Measurements from ENCODE around the gene PDCD6IP. TPM values are rescaled to one million over a fixed set of nuclear protein-coding genes. Genes with fewer than 3 reads are reported as not detected.
"Not testable (repeated sequence)": the region's sequence is repeated elsewhere in the genome, so short reads cannot be mapped to it uniquely, and the experiment has no call there.

PDCD6IP gene, protein sequence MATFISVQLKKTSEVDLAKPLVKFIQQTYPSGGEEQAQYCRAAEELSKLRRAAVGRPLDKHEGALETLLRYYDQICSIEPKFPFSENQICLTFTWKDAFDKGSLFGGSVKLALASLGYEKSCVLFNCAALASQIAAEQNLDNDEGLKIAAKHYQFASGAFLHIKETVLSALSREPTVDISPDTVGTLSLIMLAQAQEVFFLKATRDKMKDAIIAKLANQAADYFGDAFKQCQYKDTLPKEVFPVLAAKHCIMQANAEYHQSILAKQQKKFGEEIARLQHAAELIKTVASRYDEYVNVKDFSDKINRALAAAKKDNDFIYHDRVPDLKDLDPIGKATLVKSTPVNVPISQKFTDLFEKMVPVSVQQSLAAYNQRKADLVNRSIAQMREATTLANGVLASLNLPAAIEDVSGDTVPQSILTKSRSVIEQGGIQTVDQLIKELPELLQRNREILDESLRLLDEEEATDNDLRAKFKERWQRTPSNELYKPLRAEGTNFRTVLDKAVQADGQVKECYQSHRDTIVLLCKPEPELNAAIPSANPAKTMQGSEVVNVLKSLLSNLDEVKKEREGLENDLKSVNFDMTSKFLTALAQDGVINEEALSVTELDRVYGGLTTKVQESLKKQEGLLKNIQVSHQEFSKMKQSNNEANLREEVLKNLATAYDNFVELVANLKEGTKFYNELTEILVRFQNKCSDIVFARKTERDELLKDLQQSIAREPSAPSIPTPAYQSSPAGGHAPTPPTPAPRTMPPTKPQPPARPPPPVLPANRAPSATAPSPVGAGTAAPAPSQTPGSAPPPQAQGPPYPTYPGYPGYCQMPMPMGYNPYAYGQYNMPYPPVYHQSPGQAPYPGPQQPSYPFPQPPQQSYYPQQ
- total RNA-seq = 91.1 and 95.4 TPM in 2 replicates

GRCh38 chr3:33798418-33799201 lies at the start of gene PDCD6IP:
Gene PDCD6IP (plus strand): TSS chr3:33798630. CDS start chr3:33798729, 99 bp downstream.
- H3K27me3 ChIP-seq (ENCODE audit: control insufficient read depth, insufficient read depth, low read length) = no peaks in the 10 kb centered on the region
- TF ChIP-seq, protein P1, sequence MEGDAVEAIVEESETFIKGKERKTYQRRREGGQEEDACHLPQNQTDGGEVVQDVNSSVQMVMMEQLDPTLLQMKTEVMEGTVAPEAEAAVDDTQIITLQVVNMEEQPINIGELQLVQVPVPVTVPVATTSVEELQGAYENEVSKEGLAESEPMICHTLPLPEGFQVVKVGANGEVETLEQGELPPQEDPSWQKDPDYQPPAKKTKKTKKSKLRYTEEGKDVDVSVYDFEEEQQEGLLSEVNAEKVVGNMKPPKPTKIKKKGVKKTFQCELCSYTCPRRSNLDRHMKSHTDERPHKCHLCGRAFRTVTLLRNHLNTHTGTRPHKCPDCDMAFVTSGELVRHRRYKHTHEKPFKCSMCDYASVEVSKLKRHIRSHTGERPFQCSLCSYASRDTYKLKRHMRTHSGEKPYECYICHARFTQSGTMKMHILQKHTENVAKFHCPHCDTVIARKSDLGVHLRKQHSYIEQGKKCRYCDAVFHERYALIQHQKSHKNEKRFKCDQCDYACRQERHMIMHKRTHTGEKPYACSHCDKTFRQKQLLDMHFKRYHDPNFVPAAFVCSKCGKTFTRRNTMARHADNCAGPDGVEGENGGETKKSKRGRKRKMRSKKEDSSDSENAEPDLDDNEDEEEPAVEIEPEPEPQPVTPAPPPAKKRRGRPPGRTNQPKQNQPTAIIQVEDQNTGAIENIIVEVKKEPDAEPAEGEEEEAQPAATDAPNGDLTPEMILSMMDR (IDR thresholded peaks at IDR 0.05; ENCODE audit: insufficient read depth, low read length, severe bottlenecking) = peak; percentile 2
- DNase-seq (ENCODE audit: low read depth) (peak; percentile 92), FAIRE-seq (no peak)
- peak within 1 kb of the TSS; percentile 100 for H3K4me3 ChIP-seq (ENCODE audit: low read depth, low read length)
- peaks cover 1% of the 10 kb centered on the region for H3K36me3 ChIP-seq (ENCODE audit: control insufficient read depth, insufficient read depth, low read length)

DNA sequence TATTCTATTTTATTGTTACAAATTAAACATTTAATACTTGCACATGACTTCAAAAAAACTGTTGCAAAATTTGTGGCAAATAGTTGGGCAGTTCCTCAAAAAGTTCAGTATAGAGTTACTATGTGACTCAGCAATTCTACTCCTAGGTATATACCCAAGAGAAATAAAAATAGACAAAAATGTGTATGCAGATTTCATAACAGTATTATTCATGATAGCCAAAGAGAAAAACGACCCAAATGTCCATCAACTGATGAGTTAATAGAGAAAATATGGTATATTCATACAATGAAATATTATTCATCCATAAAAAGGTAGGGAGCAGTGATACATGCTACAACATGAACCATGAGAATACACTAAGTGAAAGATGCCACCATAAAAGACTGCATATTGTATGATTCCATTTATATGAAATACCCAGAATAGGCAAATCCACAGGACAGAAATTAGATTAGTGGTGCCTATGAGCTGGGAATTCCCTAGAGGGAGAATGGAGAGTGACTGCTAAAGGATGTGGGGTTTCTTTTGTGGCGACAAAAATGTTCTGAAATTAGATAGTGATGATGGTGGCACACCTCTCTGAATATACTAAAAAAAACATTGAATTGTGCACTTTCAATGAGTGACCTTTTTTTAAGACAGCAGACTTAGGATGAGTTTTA lies 48.8 kb upstream of the PDCD6IP start:
- Histone ChIP-seq H3K27me3 (ENCODE audit: control insufficient read depth, insufficient read depth, low read length) (no peaks in the 10 kb centered on the region), H3K4me3 (ENCODE audit: low read depth, low read length) (no peak overlapping the region), H3K36me3 (ENCODE audit: control insufficient read depth, insufficient read depth, low read length) (no peaks in the 10 kb centered on the region)
- DNase-seq (ENCODE audit: low read depth) (peak; percentile 98), FAIRE-seq (no peak)
- TF ChIP-seq, protein P1 (IDR thresholded peaks at IDR 0.05; ENCODE audit: insufficient read depth, low read length, severe bottlenecking) = no peak

GRCh38 chr3:33750211-33750548 lies 48.2 kb upstream of the PDCD6IP start:
- TF ChIP-seq, protein P1 (IDR thresholded peaks at IDR 0.05; ENCODE audit: insufficient read depth, low read length, severe bottlenecking) = no peak
- Histone ChIP-seq H3K27me3 (ENCODE audit: control insufficient read depth, insufficient read depth, low read length) (no peaks in the 10 kb centered on the region), H3K4me3 (ENCODE audit: low read depth, low read length) (no peak overlapping the region), H3K36me3 (ENCODE audit: control insufficient read depth, insufficient read depth, low read length) (no peaks in the 10 kb centered on the region)
- FAIRE-seq (no peak), DNase-seq (ENCODE audit: low read depth) (no peak)

- H3K27me3 ChIP-seq (ENCODE audit: control insufficient read depth, insufficient read depth, low read length) = no peaks in the 10 kb centered on the region
- FAIRE-seq = no peak
- DNase-seq (ENCODE audit: low read depth) = no peak
These were observed 47.1 kb upstream of the PDCD6IP start for GRCh38 chr3:33751336-33751735.

GRCh38 chr3:33754391-33754790 lies 44.0 kb upstream of the PDCD6IP start:
- not testable (repeated sequence) for H3K27me3 ChIP-seq (ENCODE audit: control insufficient read depth, insufficient read depth, low read length); FAIRE-seq; H3K36me3 ChIP-seq (ENCODE audit: control insufficient read depth, insufficient read depth, low read length); H3K4me3 ChIP-seq (ENCODE audit: low read depth, low read length); DNase-seq (ENCODE audit: low read depth)

More at GRCh38 chr3:33751336-33751735, 47.1 kb upstream of the PDCD6IP start:
- Histone ChIP-seq H3K36me3 (ENCODE audit: control insufficient read depth, insufficient read depth, low read length) (no peaks in the 10 kb centered on the region), H3K4me3 (ENCODE audit: low read depth, low read length) (no peak overlapping the region)
- TF ChIP-seq, protein P1 (IDR thresholded peaks at IDR 0.05; ENCODE audit: insufficient read depth, low read length, severe bottlenecking) = no peak
